Endothelial cell (in vitro differentiated cells): Measurements from ENCODE around the gene ELFN2. TPM values are rescaled to one million over a fixed set of nuclear protein-coding genes. Genes with fewer than 3 reads are reported as not detected.

Experiments
- DNase-seq: peaks from one replicate; pipeline ENCODE4 v3.0.0; 2021; ENCODE audit warnings: low spot score
- H3K27ac Mint-ChIP-seq: one replicate; pipeline ENCODE4 v1.8.0; 2021; ENCODE audit warnings: mixed read lengths, inconsistent platforms; ENCODE audit not compliant: unreplicated experiment
- H3K27me3 Mint-ChIP-seq: one replicate; pipeline ENCODE4 v1.8.0; 2021; ENCODE audit warnings: mild to moderate bottlenecking, moderate library complexity, mixed read lengths, inconsistent platforms; ENCODE audit not compliant: unreplicated experiment
- H3K36me3 Mint-ChIP-seq: one replicate; pipeline ENCODE4 v1.8.0; 2021; ENCODE audit warnings: mild to moderate bottlenecking, low read depth, mixed read lengths, inconsistent platforms; ENCODE audit not compliant: unreplicated experiment
- H3K4me1 Mint-ChIP-seq: one replicate; pipeline ENCODE4 v1.8.0; 2021; ENCODE audit warnings: mild to moderate bottlenecking, mixed read lengths, inconsistent platforms; ENCODE audit not compliant: unreplicated experiment
- H3K4me3 Mint-ChIP-seq: one replicate; pipeline ENCODE4 v1.8.0; 2021; ENCODE audit warnings: mild to moderate bottlenecking, mixed read lengths, inconsistent platforms; ENCODE audit not compliant: unreplicated experiment
- H3K9me3 Mint-ChIP-seq: one replicate; pipeline ENCODE4 v1.8.0; 2021; ENCODE audit warnings: mixed read lengths, inconsistent platforms; ENCODE audit not compliant: unreplicated experiment
- total RNA-seq: library from RNA; stranded (reverse); fragmentation: NEBNext Ultra II Directional; extraction: Animal tissue kit (Norgen Biotek cat#: 25700); gene quantifications from one replicate; pipeline ENCODE4 v1.2.1, GENCODE V29; 2021; ENCODE audit not compliant: unreplicated experiment
- TF ChIP-seq, protein P1 (sequence below): fragments of 200-600 bp; sonication (generic); IDR thresholded peaks from one replicate; pipeline ENCODE4 v1.5.0; 2021; ENCODE audit warnings: antibody characterized with exemption; ENCODE audit not compliant: unreplicated experiment

The ELFN2 gene
- total RNA-seq, 1 donor from 2014 or later = 1.2 TPM

DNA sequence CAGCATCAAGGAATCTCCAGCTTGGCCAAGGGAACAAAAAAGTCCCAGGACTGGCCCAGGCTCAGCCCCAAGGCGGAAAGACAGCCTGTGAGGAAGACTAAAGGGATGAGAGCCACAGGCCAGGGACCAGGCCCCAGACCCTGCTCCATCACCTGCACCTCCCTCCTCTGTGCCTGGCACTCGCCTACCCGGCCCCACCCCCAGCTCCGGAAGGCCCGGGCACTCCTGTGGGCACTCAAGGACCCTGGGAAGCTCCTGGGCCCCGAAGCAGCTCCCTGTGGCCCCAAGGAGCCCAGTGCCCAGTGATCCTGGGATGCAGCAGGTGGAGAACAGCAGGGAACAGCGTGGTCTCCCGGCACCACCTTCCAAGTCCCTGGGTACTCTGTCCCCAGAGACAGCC is 18.2 kb downstream of the ELFN2 start:
- Mint-ChIP-seq H3K9me3 (no peaks in the 10 kb centered on the region), H3K36me3 (no peaks in the 10 kb centered on the region), H3K4me3 (no peak overlapping the region), H3K27me3 (peaks cover 2% of the 10 kb centered on the region), H3K27ac (no peak overlapping the region), H3K4me1 (no peaks in the 10 kb centered on the region)
- no peak for DNase-seq
- TF ChIP-seq, protein P1, sequence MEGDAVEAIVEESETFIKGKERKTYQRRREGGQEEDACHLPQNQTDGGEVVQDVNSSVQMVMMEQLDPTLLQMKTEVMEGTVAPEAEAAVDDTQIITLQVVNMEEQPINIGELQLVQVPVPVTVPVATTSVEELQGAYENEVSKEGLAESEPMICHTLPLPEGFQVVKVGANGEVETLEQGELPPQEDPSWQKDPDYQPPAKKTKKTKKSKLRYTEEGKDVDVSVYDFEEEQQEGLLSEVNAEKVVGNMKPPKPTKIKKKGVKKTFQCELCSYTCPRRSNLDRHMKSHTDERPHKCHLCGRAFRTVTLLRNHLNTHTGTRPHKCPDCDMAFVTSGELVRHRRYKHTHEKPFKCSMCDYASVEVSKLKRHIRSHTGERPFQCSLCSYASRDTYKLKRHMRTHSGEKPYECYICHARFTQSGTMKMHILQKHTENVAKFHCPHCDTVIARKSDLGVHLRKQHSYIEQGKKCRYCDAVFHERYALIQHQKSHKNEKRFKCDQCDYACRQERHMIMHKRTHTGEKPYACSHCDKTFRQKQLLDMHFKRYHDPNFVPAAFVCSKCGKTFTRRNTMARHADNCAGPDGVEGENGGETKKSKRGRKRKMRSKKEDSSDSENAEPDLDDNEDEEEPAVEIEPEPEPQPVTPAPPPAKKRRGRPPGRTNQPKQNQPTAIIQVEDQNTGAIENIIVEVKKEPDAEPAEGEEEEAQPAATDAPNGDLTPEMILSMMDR = no peak

DNA sequence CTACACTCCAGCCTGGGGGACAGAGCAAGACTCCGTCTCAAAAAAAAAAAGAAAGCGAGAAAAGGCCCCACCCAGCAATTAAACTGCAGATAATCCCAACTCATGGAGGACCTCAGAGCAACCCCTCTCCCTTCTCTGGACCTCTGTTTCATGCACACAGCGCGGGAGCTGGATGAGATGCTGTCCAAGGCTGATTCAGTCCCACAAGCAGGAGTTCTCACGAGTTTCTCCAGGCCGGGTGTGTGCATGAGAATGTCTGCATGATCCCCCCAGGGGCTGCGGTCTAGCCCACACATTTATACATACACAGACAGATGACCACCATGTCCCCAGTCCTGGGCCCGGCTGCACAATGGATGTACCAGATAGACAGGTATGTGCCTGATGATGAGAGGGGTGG is 19.4 kb downstream of the ELFN2 start:
- peaks cover 2% of the 10 kb centered on the region for H3K27me3 Mint-ChIP-seq
- H3K4me1 Mint-ChIP-seq = no peaks in the 10 kb centered on the region
- DNase-seq = no peak
- H3K27ac Mint-ChIP-seq = no peak overlapping the region
- H3K36me3 Mint-ChIP-seq = no peaks in the 10 kb centered on the region
- TF ChIP-seq, protein P1 = no peak
- H3K4me3 Mint-ChIP-seq = no peak overlapping the region
- H3K9me3 Mint-ChIP-seq = no peaks in the 10 kb centered on the region

DNA sequence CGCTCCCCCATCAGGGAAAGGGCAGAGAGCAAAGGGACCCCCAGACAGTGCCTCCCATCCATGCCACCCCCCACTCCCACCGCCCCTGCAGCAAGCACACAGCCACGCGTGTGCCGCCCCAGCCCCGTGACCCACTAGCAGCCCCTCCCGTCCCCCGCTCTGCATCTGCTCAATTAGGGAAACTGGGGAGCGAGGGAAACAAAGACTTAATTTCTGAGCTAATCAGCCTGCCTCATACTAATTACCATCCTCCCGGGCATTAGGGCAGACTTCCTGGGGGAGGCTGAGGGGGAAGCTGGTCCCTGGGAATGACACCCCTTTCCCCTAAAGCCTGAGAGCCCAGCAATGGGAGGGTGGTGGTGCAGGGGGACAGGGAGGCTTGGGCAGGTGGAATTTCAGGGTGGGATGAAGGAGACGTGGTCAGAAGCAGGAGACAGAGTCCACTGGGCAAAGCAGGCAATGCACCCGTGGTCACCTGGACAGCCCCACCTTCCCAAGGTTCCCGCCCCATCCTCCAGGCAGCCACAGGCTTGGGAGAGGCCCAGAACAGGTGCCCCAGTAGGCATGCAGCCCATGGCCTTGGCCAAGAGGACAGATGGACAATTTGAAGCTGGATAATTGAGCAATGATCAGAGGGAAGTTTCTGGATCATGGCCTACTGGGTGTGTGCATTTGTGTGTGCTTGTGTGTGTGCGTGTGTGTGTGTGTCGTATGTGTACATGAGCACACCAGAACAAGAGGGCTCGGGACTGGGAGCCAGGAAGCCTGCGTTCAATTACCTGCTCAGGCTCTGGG is 20.6 kb downstream of the ELFN2 start:
- TF ChIP-seq, protein P1 = no peak
- H3K4me3 Mint-ChIP-seq = no peak overlapping the region
- DNase-seq = no peak
- no peaks in the 10 kb centered on the region for H3K36me3 Mint-ChIP-seq
- H3K27ac Mint-ChIP-seq = no peak overlapping the region
- peaks cover 2% of the 10 kb centered on the region for H3K27me3 Mint-ChIP-seq
- H3K9me3 Mint-ChIP-seq = no peaks in the 10 kb centered on the region
- no peaks in the 10 kb centered on the region for H3K4me1 Mint-ChIP-seq

DNA sequence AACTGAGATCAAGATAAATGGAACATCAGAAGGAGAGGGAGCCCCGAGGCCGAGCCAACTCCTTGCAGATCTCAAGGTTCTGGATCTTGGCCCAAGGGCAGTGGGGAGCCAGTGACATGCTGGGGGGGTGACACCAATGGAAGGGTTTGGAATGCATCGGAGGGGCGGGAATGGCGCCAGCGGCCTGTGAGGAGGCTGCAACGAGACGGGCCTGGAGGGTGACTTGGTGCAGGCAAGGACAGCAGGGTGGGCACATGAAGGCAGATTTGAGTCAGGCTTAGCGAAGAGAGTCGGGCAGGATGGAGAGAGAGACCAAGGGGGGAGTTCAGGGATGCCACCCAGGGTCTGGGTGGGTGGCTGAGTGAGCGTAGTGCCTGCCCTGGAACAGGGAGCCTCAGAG is 23.2 kb downstream of the ELFN2 start:
- TF ChIP-seq, protein P1 = no peak
- DNase-seq = no peak
- no peak overlapping the region for H3K4me3 Mint-ChIP-seq
- H3K27ac Mint-ChIP-seq = peak overlapping the region; percentile 43
- H3K36me3 Mint-ChIP-seq = no peaks in the 10 kb centered on the region
- no peaks in the 10 kb centered on the region for H3K9me3 Mint-ChIP-seq
- peaks cover 2% of the 10 kb centered on the region for H3K27me3 Mint-ChIP-seq
- no peaks in the 10 kb centered on the region for H3K4me1 Mint-ChIP-seq

DNA sequence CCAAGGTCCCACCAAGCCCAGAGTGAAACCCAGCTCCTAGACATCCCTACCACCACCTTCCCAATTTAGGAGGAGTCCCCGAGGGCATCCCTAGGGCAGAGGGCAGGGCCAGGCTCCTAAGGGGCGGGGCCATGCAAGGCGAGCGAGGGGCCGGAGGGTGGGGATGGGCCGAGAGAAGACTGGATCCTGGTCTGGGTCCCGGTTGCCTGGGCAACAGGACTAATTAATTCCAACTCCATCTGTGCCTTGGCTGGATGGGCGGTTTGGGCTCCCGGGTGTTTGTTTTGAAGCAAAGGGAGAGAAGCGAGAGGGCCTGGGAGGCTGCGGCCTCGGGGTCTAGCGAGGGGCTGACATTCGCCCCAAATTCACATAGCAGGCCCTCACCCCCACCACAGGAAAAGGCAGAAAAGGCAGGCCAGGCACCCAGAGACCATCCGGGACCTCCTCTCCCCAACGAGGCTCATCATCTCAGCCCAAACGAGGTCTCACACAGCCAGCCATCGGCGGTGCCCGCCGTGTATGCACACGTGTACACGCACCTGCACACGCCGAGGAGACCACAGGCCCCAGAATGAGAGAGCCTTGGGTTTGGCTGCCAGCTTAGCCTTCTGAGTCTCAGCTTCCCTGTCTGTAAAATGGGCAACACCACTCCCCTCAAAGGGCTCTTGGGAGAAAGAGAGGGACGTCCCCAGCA is 23.9 kb downstream of the ELFN2 start:
- TF ChIP-seq, protein P1 = no peak
- no peak for DNase-seq
- Mint-ChIP-seq H3K4me1 (no peaks in the 10 kb centered on the region), H3K4me3 (no peak overlapping the region), H3K36me3 (no peaks in the 10 kb centered on the region), H3K27ac (no peak overlapping the region), H3K9me3 (no peaks in the 10 kb centered on the region), H3K27me3 (peaks cover 2% of the 10 kb centered on the region)
